IPS-18c (cell line): ENCODE results near the gene ADCY1.
"Not testable (repeated sequence)": the region's sequence is repeated elsewhere in the genome, so short reads cannot be mapped to it uniquely, and the experiment has no call there.

Source experiments
- H3K4me3 ChIP-seq: 2 replicates; pipeline ENCODE4 v1.7.0; 2013; ENCODE audit warnings: low read depth, mild to moderate bottlenecking, low read length, moderate library complexity; ENCODE audit not compliant: insufficient read depth
- H3K9me3 ChIP-seq: one replicate; pipeline ENCODE4 v1.6.1; 2013; ENCODE audit warnings: mild to moderate bottlenecking, low read length, moderate library complexity; ENCODE audit not compliant: control insufficient read depth, insufficient read depth

The ADCY1 gene

DNA sequence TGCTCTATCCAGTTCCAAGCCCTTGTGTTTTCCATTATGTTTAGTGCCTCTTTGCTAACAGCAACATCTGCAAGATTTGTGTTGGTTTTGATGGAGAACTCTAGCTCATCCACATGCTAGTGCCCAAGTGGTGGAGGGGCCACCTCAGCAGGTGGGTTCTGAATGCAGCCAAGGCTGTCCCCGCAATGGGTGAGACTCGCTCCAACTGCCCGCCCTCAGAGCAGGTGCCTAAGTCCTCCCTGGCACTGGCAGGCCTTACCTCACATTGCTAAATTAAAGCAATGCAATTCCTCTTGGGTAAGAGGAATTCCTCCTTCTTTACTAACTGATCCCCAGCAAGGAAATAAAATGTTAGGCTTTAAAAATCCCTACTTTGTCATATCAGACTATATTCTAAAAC is 146.8 kb downstream of the ADCY1 start:
- Histone ChIP-seq H3K4me3 (no peak overlapping the region), H3K9me3 (no peaks in the 10 kb centered on the region)

DNA sequence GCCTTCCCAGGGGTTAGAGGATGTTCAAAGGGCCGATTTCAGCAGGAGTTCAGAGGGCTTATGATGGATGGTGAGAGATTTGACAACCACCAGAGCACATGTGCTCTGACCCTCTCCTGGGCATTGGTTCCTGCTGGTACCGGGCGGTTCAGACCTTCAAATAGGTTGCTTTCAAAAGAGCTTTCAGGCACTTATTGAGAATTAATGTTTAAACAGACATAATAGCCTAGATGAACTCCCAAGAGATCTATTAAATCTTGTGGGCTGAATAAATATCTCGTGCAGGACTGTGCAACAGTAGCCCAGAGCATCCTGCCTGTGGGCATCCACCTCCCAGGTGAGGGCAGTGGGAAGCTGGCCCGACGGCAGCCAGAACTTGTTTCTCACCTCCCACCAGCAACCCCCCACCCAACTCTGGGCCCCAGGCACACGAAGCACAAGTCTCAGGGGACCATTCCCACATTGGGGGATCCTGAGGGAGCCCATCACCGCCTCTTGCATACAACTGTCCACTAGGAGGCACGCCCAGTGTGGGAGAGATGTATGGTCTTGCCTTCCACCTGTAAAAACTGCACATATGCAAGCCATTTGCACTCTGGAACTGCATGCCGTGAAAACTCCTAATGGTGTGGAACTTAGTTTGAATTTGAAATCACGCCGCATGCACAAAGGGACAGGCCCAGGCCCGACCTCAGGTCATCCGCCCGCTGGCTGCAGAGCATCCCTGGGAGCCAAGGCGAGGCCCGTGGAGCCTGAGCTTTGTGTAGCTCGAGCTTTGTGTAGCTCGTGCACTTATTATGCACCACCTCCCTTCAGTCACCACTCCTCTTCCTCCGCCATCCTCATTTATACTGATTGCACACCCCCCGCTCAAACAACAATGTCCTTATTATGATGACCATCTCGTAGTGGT is 147.8 kb downstream of the ADCY1 start:
- no peak overlapping the region for H3K4me3 ChIP-seq
- peaks cover 2% of the 10 kb centered on the region for H3K9me3 ChIP-seq

DNA sequence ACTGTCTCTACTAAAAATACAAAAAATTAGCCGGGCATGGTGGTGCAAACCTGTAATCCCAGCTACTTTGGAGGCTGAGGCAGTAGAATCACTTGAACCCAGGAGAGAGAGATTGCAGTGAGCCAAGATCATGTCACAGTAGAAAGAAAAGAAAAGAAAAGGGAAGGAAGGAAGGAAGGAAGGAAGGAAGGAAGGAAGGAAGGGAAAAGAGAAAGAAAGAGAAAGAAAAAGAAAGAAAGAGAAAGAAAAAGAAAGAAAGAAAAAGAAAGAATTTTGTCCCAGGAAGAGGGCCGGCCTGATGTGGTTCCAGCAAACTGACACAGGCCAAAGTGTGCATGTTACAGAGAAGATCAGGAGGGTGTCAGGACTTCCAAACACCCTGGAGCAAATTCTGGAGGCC is 151.1 kb downstream of the ADCY1 start:
- not testable (repeated sequence) for H3K9me3 ChIP-seq, H3K4me3 ChIP-seq

DNA sequence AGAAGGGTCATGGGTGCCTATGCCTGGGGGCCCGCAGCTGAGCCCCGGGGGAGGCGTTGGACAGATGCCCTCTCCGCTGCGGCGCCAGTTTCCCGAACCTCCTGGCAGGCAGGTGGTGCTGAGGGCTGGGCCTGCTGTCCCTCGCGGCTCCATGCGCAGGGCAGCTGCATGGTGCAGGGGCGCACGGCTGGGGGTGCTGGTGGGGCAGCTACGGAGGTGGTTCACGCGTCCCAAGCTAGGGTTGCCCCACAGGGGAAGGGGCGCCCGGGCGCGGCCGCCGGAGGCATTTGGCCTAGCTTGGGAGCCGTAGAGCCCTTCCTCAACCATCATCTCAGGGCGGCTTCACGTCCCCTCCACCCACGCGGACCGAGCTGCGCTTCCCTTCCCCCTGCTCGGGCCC is 152.7 kb downstream of the ADCY1 start:
- Histone ChIP-seq H3K4me3 (no peak overlapping the region), H3K9me3 (peaks cover 2% of the 10 kb centered on the region)

DNA sequence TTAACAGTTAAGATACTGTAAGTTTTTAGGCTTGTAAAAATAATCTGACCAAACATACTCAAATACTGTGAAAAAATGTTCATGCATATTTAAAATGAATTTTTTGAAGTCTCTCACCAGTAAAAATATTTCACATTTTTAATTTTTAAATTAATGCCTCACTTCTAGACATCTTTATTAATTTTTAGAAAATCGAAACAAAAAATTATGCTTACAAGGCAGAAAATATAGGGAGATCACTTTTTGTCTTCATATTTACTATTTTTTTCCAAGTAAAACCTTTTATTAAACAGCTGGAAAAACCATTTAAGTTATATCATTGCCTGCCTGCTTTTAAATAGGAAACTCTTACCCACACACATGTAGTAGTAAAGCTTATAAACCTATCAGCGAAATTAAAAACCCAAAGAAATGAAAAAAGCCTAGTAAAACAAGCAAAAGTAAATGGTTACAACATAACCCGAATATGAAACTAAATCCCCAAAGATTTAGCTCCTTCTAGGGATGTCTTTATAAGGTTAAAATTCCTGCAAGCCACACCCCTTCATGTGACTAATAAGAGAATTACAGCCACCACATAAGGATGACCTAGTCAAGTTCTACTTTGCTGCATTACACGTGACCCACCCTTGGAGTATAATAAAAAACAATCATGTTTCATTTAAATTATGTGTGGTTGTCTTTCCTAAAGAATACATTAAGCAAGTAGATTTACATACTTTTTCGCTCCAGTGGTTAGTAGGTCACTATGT is 157.7 kb downstream of the ADCY1 start:
- H3K9me3 ChIP-seq, H3K4me3 ChIP-seq: not testable (repeated sequence)

GRCh38 chr7:45738920-45739319 is 164.8 kb downstream of the ADCY1 start:
- not testable (repeated sequence) for H3K4me3 ChIP-seq, H3K9me3 ChIP-seq

DNA sequence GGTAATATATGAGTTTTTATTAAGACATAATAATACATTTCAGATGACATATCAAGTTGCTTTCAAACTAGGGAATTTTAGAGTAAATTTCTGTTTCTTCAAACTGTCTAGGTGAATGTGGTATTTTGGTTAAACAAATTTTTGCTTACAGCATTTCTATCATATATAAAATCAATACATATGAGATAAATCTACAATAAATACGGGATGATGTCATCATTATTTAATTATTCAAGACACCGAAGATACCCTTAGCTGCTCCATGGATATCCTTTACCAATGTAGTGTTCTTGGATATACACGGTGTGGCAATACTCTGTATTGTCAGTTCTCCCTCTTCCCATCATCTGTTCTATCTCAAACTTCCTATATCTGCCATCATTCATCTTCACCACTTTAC is 166.4 kb downstream of the ADCY1 start:
- H3K4me3 ChIP-seq, H3K9me3 ChIP-seq: not testable (repeated sequence)

DNA sequence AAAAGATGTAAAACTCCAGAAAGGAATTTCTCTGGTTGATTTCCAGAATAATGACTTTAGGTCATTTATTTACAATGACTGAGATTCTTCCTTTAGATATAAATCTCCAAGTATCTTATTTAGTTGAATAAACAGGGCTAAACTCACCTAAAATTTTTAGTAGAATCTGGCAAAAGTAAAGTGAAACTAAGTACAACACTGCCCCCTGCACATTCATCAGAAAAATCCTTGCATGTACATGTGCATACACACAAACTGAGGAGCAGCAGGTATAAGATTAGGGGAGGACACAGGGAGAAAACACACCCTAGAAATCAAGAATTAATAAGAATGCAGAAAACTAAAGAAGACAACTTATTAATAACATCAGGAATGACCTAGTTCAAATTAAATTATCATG is 174.8 kb downstream of the ADCY1 start:
- not testable (repeated sequence) for H3K9me3 ChIP-seq, H3K4me3 ChIP-seq

DNA sequence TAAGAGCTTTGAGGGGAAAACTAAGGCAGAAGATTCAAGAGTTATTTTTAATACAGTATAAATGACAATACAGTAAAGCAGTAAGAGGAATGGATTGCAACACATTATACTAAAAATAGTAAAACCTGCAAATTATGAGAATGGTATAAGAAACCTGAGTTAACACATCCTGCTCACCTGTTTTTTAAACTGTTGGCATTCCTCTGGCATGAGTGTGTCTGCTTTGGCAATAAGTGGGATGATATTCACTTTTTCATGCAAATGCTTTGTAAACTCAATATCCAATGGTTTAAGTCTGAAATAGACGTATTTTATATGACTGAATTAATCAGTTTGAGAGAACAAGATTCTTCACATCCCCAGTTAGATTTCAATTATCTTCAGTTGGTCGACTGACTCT is 177.2 kb downstream of the ADCY1 start:
- not testable (repeated sequence) for H3K9me3 ChIP-seq, H3K4me3 ChIP-seq

- H3K9me3 ChIP-seq, H3K4me3 ChIP-seq: not testable (repeated sequence)
Measured at GRCh38 chr7:45756333-45756732, 182.2 kb downstream of the ADCY1 start.

GRCh38 chr7:45756757-45757156 is 182.6 kb downstream of the ADCY1 start:
- H3K9me3 ChIP-seq, H3K4me3 ChIP-seq: not testable (repeated sequence)

DNA sequence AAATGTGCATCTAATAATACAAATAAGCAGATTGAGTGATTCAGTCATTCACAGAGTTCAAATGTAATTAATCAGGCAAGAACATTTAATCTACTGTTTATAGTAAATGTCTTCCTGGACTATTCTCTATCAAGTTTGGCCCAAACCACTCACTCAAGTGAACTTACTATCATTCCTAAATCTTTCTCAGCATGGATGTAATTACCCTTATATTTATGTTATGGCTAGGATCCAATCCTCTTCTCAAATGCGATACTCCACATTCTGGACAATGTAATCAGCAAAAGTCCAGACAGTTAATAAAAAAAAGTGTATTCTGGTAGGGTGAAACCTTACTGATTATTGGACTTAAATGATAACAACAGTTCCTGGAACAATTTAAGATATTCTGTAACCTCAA is 185.3 kb downstream of the ADCY1 start:
- H3K9me3 ChIP-seq, H3K4me3 ChIP-seq: not testable (repeated sequence)

- H3K4me3 ChIP-seq, H3K9me3 ChIP-seq: not testable (repeated sequence)
Measured at GRCh38 chr7:45761545-45762205, 187.5 kb downstream of the ADCY1 start.

GRCh38 chr7:45762225-45762994 is 188.2 kb downstream of the ADCY1 start:
- H3K9me3 ChIP-seq, H3K4me3 ChIP-seq: not testable (repeated sequence)

- H3K4me3 ChIP-seq, result peak overlapping the region; percentile 81
- not testable (repeated sequence) for H3K9me3 ChIP-seq
Measured at GRCh38 chr7:45768516-45769394, 194.6 kb downstream of the ADCY1 start.

- H3K9me3 ChIP-seq, result not testable (repeated sequence)
- H3K4me3 ChIP-seq, result peak overlapping the region; percentile 81; the same call in 1 of the 2 replicates
Measured at GRCh38 chr7:45769626-45770025, 195.5 kb downstream of the ADCY1 start.
